Immature natural killer cell (primary cell): ENCODE results near the gene PPP1R3D. TPM values are rescaled to one million over a fixed set of nuclear protein-coding genes. Genes with fewer than 3 reads are reported as not detected.
"Not testable (repeated sequence)": the region's sequence is repeated elsewhere in the genome, so short reads cannot be mapped to it uniquely, and the experiment has no call there.

ENCODE experiments used
- DNase-seq, 3 donors: peaks; one replicate each; pipeline ENCODE4 v3.0.0; 2022; ENCODE audit warnings: mixed read lengths in 1 of 3
- H3K27ac Mint-ChIP-seq, 6 donors: one replicate each; pipeline ENCODE4 v1.8.0; 2020; ENCODE audit warnings: mixed read lengths in 6 of 6, mild to moderate bottlenecking in 5 of 6, inconsistent platforms in 4 of 6, moderate library complexity in 3 of 6
- H3K27me3 Mint-ChIP-seq, 3 donors: one replicate each; pipeline ENCODE4 v1.8.0; 2020 to 2021; ENCODE audit warnings: low read depth in 3 of 3, mild to moderate bottlenecking in 3 of 3, mixed read lengths in 3 of 3, moderate library complexity in 3 of 3, inconsistent platforms in 1 of 3
- H3K36me3 Mint-ChIP-seq, 3 donors: one replicate each; pipeline ENCODE4 v1.8.0; 2020; ENCODE audit warnings: mixed read lengths in 3 of 3, inconsistent platforms in 2 of 3, mild to moderate bottlenecking in 2 of 3
- H3K4me1 Mint-ChIP-seq, 2 donors: one replicate each; pipeline ENCODE4 v1.8.0; 2020; ENCODE audit warnings: inconsistent platforms in 2 of 2, mild to moderate bottlenecking in 2 of 2, mixed read lengths in 2 of 2, moderate library complexity in 1 of 2
- H3K4me3 Mint-ChIP-seq, 5 donors: one replicate each; pipeline ENCODE4 v1.8.0; 2020; ENCODE audit warnings: mild to moderate bottlenecking in 5 of 5, mixed read lengths in 5 of 5, inconsistent platforms in 3 of 5, moderate library complexity in 3 of 5
- H3K9me3 Mint-ChIP-seq, 6 donors: one replicate each; pipeline ENCODE4 v1.8.0; 2020; ENCODE audit warnings: mild to moderate bottlenecking in 6 of 6, mixed read lengths in 6 of 6, inconsistent platforms in 4 of 6, moderate library complexity in 3 of 6
- polyA plus RNA-seq, 3 donors: library from polyadenylated mRNA; unstranded; fragments of 300-500 nt; fragmentation: Illumina TruSeq; gene quantifications; one replicate each; pipeline ENCODE4 v1.2.3, GENCODE V29; 2021

Gene PPP1R3D
- polyA plus RNA-seq, 3 donors from 2014 or later = 0.92 to 2.8 (median 2.0) TPM

DNA sequence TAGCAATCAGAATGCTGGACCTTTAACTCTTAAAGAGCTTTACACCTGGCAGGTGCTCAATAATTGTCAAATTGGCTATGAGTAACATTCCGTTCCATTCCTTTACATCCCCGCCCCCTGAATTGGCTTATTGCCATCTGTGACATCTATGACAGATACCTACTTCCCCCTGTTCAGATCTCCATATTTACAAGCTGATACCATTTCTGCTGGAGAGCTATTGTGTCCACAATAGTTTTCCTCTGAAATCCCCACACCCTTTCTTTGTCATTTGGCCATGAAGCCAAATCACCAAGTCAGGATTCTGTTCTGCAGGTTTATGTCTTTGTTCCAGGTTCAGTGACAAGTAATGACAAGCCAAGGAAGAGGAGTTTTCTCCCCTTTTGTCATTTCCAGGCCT lies 21.3 kb upstream of the PPP1R3D start:
- H3K9me3 Mint-ChIP-seq = no peaks in the 10 kb centered on the region
- no peak overlapping the region for H3K27ac Mint-ChIP-seq
- H3K27me3 Mint-ChIP-seq = peaks cover 0 to 2% (median 0%) of the 10 kb centered on the region in 3 donors
- H3K36me3 Mint-ChIP-seq = peaks cover 8 to 18% (median 12%) of the 10 kb centered on the region in 3 donors
- H3K4me3 Mint-ChIP-seq = no peak overlapping the region
- DNase-seq = no peak
- no peaks in the 10 kb centered on the region for H3K4me1 Mint-ChIP-seq

DNA sequence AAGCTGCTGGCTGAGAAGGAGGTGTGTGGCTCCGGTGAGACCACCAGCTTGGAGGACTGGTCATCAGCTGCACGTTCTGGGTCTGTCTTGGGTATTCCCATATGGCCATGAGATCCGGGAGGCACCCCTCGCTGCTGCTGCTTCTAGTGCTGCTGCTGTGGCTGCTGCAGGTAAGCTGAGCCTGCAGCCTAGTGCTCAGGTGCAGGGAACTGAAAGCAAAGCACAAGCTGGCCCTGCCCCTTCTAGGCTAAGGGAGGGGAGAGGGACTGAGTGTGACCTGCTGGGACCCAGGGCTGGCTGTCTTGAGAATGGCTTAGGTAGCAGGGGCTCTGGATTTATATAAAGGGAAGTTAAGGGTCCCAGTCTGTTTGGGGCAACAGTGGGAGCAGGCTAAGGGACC lies 18.5 kb upstream of the PPP1R3D start:
- H3K27me3 Mint-ChIP-seq = peaks cover 0 to 2% (median 0%) of the 10 kb centered on the region in 3 donors
- no peak overlapping the region for H3K4me3 Mint-ChIP-seq
- no peaks in the 10 kb centered on the region for H3K4me1 Mint-ChIP-seq
- H3K27ac Mint-ChIP-seq = no peak overlapping the region
- H3K9me3 Mint-ChIP-seq = no peaks in the 10 kb centered on the region
- DNase-seq = no peak
- H3K36me3 Mint-ChIP-seq = peaks cover 8 to 16% (median 12%) of the 10 kb centered on the region in 3 donors

DNA sequence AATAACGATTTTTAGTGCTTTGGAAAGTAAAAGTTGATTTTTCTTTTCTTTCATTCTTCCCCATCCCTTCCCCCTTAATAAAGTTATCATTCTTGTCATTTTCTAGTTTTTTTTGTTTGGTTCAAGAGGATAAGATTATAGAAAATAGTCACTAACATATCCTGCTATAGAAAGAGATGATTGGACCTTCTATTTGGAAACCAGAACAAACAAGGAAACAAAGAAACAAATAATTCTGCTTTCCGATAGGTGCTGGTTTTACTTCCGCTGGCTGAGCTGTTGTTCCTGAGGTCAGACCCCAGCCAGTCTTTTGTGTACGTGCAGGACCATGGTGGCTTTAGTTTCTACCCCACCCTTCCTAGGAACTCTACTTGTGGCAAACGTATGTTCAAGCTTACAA lies 18.0 kb upstream of the PPP1R3D start, which contains the start of gene CDH26:
Gene CDH26, plus strand, starts transcription at position 301 of the 400 bp plus-strand sequence. CDS start 304 bp downstream, outside the sequence.
- Mint-ChIP-seq H3K4me1 (no peaks in the 10 kb centered on the region), H3K36me3 (peaks cover 8 to 16% (median 12%) of the 10 kb centered on the region in 3 donors), H3K9me3 (no peaks in the 10 kb centered on the region), H3K27me3 (peaks cover 0 to 2% (median 0%) of the 10 kb centered on the region in 3 donors), H3K4me3 (no peak within 1 kb of the TSS), H3K27ac (no peak within 1 kb of the TSS)
- no peak for DNase-seq

DNA sequence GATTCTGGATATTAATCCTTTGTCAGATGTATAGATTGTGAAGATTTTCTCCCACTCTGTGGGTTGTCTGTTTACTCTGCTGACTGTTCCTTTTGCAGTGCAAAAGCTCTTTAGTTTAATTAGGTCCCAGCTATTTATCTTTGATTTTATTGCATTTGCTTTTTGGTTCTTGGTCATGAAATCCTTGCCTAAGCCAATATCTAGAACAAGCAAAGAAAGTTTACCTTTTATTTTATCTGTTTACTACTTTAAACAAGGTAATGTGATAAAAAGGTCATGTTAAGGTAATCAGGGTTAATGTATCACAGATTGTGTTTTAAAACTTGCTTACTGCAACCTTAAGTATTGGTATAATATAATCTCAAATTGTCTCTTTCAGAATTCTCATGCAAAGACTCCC lies 17.5 kb upstream of the PPP1R3D start:
- not testable (repeated sequence) for DNase-seq, H3K27ac Mint-ChIP-seq, H3K4me3 Mint-ChIP-seq, H3K4me1 Mint-ChIP-seq, H3K27me3 Mint-ChIP-seq, H3K9me3 Mint-ChIP-seq
- H3K36me3 Mint-ChIP-seq = peaks cover 8 to 16% (median 16%) of the 10 kb centered on the region in 3 donors

DNA sequence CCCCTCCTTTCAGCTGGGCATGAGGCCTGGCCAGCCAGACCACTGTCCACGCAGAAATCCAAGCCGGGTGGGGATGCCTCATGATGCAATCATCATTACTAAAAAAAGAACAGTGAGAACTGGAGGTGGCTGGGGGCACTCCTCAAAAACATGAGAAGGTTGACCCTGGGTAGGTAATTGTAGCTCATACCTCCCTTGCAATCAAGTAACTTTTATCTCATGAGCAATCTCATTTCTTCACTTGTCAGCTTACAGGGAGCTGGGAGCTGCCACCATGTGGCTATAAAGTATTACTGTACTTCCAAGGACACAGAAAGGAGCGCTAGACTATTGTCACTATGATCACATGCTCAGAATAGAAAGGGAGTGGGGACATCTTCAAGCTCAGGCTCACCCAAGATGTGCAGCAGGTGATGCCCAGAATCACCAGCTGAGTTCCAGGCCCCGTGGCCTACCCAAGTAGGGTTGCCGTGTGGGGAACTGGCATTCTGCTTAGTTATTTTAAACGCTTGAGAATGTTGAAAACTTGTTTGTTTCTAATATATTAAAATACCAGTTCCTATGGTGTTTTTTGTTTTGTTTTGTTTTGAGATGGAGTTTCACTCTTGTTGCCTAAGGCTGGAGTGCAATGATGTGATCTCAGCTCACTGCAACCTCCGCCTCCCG lies 15.2 kb upstream of the PPP1R3D start:
- Mint-ChIP-seq H3K27ac (peak overlapping the region in 1 of 6 donors; percentile 50), H3K4me3 (no peak overlapping the region), H3K4me1 (no peaks in the 10 kb centered on the region), H3K27me3 (peaks cover 0 to 2% (median 0%) of the 10 kb centered on the region in 3 donors), H3K9me3 (no peaks in the 10 kb centered on the region), H3K36me3 (peaks cover 0 to 9% (median 6%) of the 10 kb centered on the region in 3 donors)
- no peak for DNase-seq

DNA sequence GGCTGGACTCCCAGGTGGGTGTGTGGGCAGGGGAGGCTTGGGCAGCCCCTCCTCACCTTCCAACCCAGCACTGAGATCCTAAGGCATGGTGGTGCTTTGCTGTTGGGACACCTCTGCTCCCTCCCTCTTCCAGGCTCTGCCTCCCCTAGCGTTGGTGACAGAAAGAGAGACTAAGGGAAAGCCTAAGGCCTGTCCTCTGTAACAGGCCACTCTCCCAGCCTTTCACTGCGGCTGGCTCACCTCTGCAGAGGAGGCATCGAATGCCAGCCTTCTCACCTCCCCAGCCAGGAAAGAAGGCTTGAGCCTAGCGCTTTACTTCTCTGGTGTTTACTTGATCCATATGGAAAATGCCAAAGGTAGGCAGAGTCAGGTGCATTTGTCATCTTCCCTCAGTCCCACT lies 14.6 kb upstream of the PPP1R3D start:
- Mint-ChIP-seq H3K4me1 (no peaks in the 10 kb centered on the region), H3K9me3 (no peaks in the 10 kb centered on the region), H3K36me3 (peaks cover 0 to 4% (median 3%) of the 10 kb centered on the region in 3 donors), H3K27me3 (peaks cover 0 to 2% (median 0%) of the 10 kb centered on the region in 3 donors), H3K4me3 (no peak overlapping the region), H3K27ac (peak overlapping the region in 1 of 6 donors; percentile 50)
- no peak for DNase-seq

DNA sequence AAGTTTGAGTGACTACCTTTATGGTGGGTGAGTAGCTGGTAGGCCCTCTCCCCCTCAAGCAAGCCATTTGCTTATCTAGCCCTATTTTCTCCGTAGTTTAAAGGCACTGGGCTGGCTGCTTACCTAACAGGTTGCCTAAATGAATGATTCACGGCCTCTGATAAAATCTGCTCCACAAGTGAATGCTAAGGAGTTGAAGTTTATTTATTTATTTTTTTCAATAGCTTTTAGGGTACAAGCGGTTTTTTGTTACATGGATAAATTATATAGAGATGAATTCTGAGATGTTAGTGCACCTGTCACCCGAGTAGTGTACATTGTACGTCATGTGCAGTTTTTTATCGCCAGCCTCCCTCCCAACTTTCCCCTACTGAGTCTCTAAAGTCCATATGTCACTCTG lies 9.8 kb upstream of the PPP1R3D start:
- H3K4me1 Mint-ChIP-seq = peaks cover 11 to 19% of the 10 kb centered on the region in 2 donors
- H3K27ac Mint-ChIP-seq = peak overlapping the region in 3 of 6 donors; percentile 30 to 53 (median 34)
- H3K4me3 Mint-ChIP-seq = no peak overlapping the region
- DNase-seq = no peak
- no peaks in the 10 kb centered on the region for H3K27me3 Mint-ChIP-seq
- H3K9me3 Mint-ChIP-seq = no peaks in the 10 kb centered on the region
- H3K36me3 Mint-ChIP-seq = peaks cover 0 to 13% (median 3%) of the 10 kb centered on the region in 3 donors

DNA sequence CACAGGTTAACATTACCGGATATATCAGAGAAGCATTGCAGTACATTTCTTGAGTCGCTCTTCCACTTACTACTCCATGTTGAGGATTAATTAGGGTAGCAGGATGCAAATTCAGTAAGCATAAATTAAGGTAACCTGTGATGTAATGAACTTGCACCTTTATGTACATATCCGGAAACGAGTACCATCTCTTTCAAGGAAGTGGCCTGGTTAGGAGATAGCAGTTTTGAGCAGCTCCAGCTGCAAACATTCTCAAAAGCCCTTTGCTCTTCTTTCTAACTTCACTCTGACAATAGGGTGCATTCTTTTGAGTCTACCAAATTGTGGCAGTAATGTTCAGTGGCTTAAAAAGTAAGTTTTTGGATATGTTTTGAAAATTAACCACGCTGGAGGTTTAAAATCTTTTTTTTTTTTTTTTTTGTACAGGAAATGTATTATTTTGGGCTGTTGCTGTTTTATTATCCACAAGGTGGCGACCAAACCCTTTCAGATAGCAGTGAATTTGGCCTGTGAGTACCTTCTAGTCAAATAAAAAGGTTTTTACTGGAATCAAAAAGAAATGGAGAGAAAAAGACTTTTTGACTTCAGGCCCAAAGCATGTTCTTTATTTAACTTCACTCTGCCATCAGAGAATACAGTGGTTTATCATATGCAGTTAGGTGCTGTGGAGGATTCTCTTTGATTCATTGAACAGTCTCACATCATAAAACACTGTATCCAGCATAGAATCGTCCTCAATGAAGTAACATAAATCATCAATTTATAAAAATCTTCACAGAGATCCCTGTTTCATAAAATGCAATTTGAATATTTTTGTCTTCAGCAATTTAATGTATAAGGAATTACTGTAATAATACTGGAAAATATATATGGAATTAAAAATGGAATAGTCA lies 9.0 kb upstream of the PPP1R3D start:
- peak overlapping the region; percentile 26 to 72 (median 65) for H3K4me3 Mint-ChIP-seq
- peaks cover 8 to 21% (median 10%) of the 10 kb centered on the region in 3 donors for H3K36me3 Mint-ChIP-seq
- peak; percentile 53 to 58 (median 56) for DNase-seq
- peak overlapping the region; percentile 54 to 94 (median 90) for H3K27ac Mint-ChIP-seq
- peaks cover 12 to 19% of the 10 kb centered on the region in 2 donors for H3K4me1 Mint-ChIP-seq
- H3K27me3 Mint-ChIP-seq = no peaks in the 10 kb centered on the region
- no peaks in the 10 kb centered on the region for H3K9me3 Mint-ChIP-seq

DNA sequence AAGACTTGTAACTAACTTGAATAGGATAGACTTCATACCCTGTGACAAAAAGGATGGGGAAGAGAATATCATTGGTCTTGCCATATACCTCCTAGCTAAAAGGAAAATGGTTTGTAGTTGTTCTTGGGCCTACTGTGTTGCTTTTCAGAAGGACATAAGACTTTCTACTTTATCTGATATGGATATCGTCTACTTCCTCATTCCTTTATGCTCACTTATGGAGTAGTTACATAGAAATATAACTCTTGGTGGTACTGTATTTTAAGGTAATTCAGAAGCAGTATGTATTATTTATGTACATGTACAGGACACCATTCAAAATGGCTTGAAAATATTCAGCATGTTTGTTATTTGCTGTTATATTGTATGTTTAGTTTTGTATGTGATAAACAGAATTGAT lies 8.1 kb upstream of the PPP1R3D start:
- H3K4me1 Mint-ChIP-seq = peaks cover 12 to 19% of the 10 kb centered on the region in 2 donors
- peak overlapping the region in 5 of 6 donors; percentile 45 to 92 (median 64) for H3K27ac Mint-ChIP-seq
- no peaks in the 10 kb centered on the region for H3K27me3 Mint-ChIP-seq
- peaks cover 9 to 25% (median 15%) of the 10 kb centered on the region in 3 donors for H3K36me3 Mint-ChIP-seq
- no peaks in the 10 kb centered on the region for H3K9me3 Mint-ChIP-seq
- H3K4me3 Mint-ChIP-seq = no peak overlapping the region
- DNase-seq = no peak

DNA sequence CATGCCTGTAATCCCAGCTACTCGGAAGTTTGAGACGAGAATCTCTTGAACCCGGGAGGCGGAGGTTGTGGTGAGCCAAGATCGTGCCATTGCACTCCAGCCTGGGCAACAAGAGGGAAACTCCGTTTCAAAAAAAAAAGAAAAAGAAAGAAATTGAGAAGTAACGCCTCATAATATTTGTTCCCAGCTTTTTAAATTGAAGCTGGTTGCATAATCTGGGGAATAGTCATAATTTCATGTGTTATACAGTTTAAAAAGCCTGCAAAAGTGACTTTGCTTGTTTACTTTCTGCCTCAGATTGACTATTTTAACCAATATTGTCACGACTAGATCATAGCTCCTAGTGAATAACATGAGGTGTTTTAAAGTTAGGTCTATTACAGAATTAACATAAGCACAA lies 7.3 kb upstream of the PPP1R3D start:
- no peaks in the 10 kb centered on the region for H3K9me3 Mint-ChIP-seq
- no peaks in the 10 kb centered on the region for H3K27me3 Mint-ChIP-seq
- DNase-seq = no peak
- H3K36me3 Mint-ChIP-seq = peaks cover 9 to 24% (median 17%) of the 10 kb centered on the region in 3 donors
- no peak overlapping the region for H3K4me3 Mint-ChIP-seq
- H3K27ac Mint-ChIP-seq = no peak overlapping the region
- peaks cover 12 to 20% of the 10 kb centered on the region in 2 donors for H3K4me1 Mint-ChIP-seq

DNA sequence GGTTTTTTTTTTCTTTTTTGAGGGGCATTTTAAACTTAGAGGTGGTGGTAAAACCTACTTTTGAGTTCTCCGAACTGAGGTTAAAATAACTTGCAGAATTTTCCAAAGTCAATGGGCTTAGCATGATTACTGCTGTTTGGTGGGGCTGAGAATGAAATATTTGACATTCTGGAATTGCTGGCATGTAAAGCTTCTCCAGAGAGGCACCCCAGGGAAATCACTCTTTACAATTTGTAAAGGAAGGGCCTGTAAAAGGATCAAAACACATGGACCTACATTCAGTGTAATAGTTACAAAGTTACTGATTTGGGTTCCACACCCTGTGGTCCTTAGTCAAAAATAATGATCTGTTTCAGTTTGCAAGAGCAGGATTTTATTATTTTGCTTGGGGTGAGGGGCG lies 5.6 kb upstream of the PPP1R3D start:
- no peak for DNase-seq
- Mint-ChIP-seq H3K4me1 (peaks cover 21 to 36% of the 10 kb centered on the region in 2 donors), H3K27me3 (peaks cover 0 to 3% (median 0%) of the 10 kb centered on the region in 3 donors), H3K4me3 (no peak overlapping the region), H3K9me3 (no peaks in the 10 kb centered on the region), H3K36me3 (peaks cover 9 to 24% (median 15%) of the 10 kb centered on the region in 3 donors), H3K27ac (no peak overlapping the region)

DNA sequence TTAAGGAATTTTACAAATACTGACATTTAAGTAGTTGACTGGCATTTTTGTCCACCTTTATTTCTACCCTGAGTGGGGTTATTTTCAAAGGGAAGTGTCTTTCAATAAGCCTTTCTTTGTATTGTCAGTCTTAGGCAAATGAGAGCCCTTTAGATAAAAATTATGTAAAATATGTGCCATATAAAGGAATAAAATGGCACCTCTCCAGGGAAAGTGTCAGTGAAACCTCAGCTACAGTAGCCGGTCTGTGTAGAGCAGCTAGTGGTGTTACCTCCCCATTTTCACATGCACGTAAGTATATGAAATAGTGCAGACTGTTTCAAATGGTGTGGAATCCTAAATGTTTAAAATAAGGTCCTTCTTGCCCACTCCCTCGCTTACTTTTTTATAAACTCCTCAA lies 5.1 kb upstream of the PPP1R3D start:
- Mint-ChIP-seq H3K4me1 (peaks cover 25 to 42% of the 10 kb centered on the region in 2 donors), H3K27ac (no peak overlapping the region)
- DNase-seq = no peak

DNA sequence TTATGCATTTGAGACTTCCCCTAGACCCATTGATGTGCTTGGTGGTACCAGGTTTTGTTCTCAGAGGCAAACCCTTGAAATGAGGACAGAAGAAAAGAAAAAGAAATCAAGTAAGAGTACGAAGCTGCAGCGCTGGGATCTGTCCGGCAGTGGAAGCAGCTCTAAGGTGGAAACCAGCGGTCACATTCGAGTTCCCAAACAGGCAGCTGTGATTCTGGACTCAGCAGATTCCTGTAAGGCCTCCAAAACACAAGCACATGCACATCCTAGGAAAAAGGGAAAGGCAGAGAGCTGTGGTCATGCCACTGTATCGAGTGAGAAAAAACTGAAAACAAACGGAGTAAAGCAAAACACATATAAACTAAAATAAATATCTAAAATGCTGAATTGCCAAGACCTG lies 4.6 kb upstream of the PPP1R3D start:
- Mint-ChIP-seq H3K27ac (no peak overlapping the region), H3K4me3 (no peak overlapping the region), H3K4me1 (peaks cover 28 to 46% of the 10 kb centered on the region in 2 donors), H3K36me3 (peaks cover 9 to 24% (median 15%) of the 10 kb centered on the region in 3 donors), H3K27me3 (peaks cover 0 to 5% (median 3%) of the 10 kb centered on the region in 3 donors), H3K9me3 (no peaks in the 10 kb centered on the region)
- no peak for DNase-seq

More for the DNA sequence above, 5.1 kb upstream of the PPP1R3D start:
- H3K4me3 Mint-ChIP-seq = no peak overlapping the region
- H3K27me3 Mint-ChIP-seq = peaks cover 0 to 5% (median 0%) of the 10 kb centered on the region in 3 donors
- H3K36me3 Mint-ChIP-seq = peaks cover 9 to 24% (median 15%) of the 10 kb centered on the region in 3 donors
- H3K9me3 Mint-ChIP-seq = no peaks in the 10 kb centered on the region

DNA sequence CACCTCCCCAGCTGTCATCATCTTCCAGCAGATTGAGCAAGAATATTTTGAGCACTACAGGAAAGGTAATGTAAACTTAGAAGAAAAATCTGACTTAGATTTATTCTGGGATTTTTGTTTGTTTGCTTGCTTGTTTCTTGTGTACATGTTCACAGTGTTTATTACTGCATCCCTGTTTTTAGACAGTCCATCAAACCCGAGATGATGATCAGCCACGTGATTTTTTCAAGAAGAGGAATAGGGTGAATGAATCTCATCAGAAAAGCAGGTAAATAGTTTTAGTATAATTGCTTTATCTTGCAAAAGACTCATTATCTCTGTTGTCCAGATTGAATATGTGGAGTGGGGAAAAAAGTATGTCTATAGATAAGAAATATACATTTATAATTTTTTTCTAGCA lies 2.1 kb upstream of the PPP1R3D start:
- no peak for DNase-seq
- Mint-ChIP-seq H3K4me3 (peak overlapping the region in 2 of 5 donors; percentile 4 to 33), H3K36me3 (peaks cover 9 to 24% (median 15%) of the 10 kb centered on the region in 3 donors), H3K27ac (peak overlapping the region in 1 of 6 donors; percentile 40), H3K9me3 (no peaks in the 10 kb centered on the region), H3K27me3 (peaks cover 3 to 10% (median 7%) of the 10 kb centered on the region in 3 donors), H3K4me1 (peaks cover 31 to 51% of the 10 kb centered on the region in 2 donors)
